Right ventricle myocardium superior (tissue), 1 donor: ENCODE data around the gene SYTL5. TPM values are rescaled to one million over a fixed set of nuclear protein-coding genes. Genes with fewer than 3 reads are reported as not detected.

Experiments
- ATAC-seq: fragments of 200-7000 bp; cut with Tn5 transposase; one replicate; pipeline ENCODE4 v1.9.1; 2020; ENCODE audit warnings: mild to moderate bottlenecking; ENCODE audit not compliant: poor library complexity
- DNase-seq: peaks from one replicate; pipeline ENCODE4 v3.0.0-alpha.2; 2020
- intact Hi-C: fragments of 100-400 bp; cut with DNase I; formaldehyde crosslinking; loops from one replicate; pipeline ENCODE4 v1.11.2; 2022
- total RNA-seq: library from RNA; stranded (reverse); fragmentation: NEBNext Ultra II Directional; extraction: Animal tissue kit (Norgen Biotek cat#: 25700); gene quantifications from one replicate; pipeline ENCODE4 v1.2.1, GENCODE V29; 2021
- donor health status: DM: no; HTN: yes; CAD: no; lungs with severe emphysema.

SYTL5 gene
- total RNA-seq, 1 donor from 2014 or later: not detected

DNA sequence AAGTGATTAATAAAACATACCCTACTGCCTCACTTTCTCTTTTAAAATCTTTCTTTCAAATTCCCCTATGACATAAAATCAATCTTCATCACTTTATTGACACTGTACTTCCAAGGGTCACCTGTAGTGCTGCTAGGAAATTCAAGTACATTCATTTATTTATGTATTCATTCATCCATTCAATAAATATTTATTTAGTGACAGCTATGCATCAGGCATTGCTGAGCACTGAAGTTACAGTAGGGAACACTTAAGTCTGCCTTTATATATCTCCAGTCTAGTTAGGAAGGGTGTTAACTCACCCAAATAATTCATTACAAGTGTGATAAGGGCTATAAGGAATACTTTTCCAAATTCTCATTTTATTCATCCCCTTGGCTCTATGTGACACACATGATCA, 2.3 kb downstream of the SYTL5 start:
- ATAC-seq (no peak), DNase-seq (no peak)
- intact Hi-C loops: no loop called here

DNA sequence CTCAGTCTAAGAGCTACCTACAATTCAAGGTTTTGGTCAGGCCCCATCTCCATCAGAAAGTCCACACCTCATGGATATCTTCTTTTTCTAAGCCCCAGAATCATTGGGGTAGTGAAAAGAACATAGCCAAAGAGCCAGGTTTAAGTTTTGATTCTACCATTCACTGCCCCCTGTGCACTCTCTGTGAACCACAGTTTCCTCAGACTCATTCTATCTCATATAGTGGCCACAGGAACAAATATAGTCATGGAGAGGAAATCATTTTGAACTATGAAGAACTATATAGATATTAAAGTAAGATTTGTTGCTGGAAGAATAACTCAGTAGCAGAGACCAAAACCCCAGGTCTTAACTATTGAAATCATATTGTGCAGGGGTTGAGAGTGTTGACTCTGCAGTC, 3.3 kb downstream of the SYTL5 start:
- ATAC-seq: no peak
- intact Hi-C loops: no loop called here
- no peak for DNase-seq

DNA sequence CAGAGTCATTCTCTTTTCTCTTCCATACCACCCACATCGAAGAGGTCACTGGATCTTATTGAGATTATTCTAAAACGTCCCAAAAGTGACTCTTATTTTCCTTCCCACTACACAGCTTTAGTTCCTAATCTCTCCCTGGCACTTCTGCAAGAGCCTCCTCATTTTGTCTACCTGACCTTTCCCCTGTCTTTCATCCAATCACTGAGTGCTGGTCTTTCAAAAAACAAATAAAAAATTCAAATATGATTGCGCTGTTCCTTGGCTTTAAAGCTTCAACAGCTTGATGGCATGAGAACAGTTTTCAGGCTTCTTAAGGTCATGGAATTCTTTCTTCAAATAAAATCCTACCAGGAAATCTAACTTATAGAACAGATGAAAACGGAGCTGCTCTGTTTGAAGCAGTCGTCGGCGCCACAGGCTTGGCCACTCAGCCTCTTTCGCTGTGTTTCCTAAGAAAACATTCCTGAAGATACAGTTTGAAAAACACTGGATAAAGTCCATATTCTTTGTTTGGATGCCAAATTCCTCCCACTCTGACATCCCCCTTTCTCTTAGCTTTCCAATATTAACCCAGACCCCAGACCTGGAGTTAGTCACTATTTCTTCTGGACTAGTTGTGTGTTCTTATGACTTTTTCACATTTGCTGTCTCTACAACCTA, 12.5 kb downstream of the SYTL5 start:
- no peak for DNase-seq
- ATAC-seq: no peak
- intact Hi-C loops: no loop called here

DNA sequence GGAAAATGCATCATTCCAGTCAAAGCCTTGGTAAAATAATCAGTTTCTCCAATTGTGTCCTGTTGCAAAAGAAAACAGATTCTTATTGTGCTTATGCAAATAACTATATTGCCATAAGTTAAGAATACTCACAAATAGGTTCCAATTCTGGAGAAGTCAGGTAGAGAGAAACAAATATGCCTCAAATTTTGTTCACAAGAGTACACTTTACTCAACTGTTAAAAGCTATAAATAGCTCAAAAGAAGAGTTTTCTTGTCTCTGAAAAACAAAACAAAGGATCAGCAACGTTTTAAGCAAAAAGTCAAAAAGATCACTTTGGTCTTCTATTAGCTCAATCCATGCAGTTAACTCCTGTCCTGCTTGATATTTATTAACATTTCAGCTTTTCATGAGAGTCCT, 21.9 kb downstream of the SYTL5 start:
- intact Hi-C loops: no loop called here
- ATAC-seq (no peak), DNase-seq (no peak)

DNA sequence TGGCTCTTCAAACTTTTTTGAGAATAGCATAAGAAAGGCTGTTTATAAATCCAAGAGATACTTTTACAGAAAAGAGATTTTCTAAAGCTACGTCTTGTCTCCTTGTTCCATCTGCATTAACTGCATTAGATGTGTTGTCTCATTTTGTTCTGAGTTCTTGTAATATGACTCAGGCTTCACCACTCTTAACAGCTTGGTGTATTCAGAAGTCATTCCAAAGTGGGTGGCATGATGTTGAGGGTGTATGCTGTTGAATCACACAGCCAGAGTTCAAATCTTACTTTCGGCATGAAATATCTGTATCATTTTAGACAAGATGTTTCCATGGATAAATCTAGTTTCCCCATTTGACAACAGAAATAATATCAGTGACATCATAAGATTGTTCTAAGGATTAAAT, 30.1 kb downstream of the SYTL5 start:
- intact Hi-C loops: no loop called here
- ATAC-seq (no peak), DNase-seq (no peak)

DNA sequence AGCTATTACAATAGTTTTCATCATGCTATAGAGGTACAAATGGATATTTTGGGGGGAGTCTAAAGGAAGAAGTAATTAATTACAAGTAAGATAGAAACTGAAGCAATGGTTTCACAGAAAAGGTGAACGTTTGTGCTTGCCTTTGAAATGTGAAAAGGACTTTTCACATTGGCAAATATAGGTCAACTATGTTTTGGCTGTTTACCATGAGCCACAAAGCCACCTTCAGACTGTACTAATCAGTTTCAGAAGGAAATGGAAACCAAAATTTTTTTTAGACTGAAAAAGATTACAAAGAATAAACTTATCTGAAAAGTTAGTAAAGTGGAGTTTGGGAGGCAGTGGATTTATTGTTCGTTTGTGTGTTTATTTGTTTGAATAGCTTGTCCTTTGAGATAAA, 32.1 kb downstream of the SYTL5 start:
- intact Hi-C loops: no loop called here
- DNase-seq: no peak
- ATAC-seq: no peak

DNA sequence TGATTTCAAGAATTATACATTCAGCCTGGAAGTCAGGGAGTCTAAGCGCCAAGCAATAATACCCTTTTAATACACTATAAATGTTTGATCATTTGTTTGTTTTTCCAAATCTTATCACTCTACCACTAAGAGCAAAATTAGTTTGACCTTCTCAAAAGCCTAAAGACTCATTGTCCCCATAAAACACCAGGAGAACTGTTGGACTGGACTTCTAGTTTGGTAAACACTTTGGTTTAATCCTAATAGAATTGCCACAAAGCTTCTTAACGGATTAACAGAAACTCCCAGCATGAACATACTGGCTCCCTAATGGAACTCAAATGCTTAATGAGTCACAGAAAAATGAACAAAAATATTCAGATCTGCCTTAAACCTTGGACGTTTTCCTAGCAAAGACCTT, 34.9 kb downstream of the SYTL5 start:
- intact Hi-C loops: no loop called here
- DNase-seq: no peak
- ATAC-seq: no peak

DNA sequence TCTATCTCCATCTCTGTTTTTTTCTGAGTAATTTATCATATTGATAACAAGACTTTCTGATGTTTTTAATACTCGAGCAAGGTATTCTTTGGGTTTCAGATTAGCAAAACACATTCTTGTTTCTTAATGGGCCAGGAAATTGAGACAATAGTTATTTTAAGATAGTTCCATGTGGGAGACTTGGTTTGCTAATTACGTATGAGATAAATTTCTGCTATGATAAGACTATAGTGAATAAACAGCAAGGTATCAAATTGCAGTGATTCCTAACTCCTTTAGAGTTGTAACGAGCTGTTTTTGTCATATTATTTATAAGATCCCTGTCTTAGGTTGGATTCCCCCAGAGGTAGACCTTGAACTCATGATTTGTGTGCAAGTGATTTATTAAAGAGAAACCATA, 38.3 kb downstream of the SYTL5 start:
- DNase-seq (no peak), ATAC-seq (no peak)
- intact Hi-C loops: no loop called here

DNA sequence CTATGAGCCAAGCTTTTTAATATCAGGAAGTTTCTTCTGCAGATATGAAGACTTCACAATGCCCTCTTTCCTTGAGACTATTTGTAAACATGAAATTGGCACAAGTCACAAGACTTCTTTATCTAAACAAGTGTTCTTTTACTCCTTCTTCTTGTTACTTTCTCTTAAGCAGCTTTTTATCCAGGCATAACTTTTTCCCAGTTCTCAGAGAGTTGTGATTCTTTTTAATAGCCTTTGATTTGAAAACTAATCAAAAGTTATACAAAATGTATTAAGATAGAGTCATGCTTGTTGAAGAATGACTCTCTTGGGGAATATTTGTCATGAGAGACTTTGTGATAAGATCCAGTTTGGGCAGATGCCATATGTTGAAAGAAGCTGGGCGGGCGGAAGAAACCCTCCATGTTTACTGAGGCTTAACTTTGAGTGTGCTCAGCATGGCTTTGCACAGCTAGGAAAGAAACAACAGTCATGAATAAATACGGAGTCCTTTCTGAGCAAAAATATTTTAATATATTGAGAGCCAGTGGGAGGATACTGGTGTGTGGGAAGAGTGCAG, 39.3 kb downstream of the SYTL5 start:
- intact Hi-C loops: no loop called here
- DNase-seq (no peak), ATAC-seq (no peak)

DNA sequence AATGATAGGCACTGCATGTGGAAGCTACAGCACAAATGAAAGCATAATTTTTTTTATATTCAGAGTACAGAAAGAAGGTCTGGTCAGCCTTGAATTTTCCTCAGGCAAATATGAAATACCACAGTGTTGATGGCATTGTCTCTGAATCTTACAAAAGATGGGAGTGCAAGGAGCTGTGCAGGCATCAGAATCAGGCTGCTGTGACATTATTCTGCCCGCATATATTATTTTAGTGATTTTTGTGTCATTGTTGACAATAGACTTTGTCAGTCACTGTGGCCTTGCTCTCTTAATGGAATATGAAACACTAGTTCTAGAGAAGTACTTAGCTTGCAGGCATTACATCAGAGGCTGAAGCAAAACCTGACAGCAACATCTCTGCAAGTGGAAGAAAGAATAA, 42.5 kb downstream of the SYTL5 start:
- DNase-seq (no peak), ATAC-seq (no peak)
- intact Hi-C loops: no loop called here

DNA sequence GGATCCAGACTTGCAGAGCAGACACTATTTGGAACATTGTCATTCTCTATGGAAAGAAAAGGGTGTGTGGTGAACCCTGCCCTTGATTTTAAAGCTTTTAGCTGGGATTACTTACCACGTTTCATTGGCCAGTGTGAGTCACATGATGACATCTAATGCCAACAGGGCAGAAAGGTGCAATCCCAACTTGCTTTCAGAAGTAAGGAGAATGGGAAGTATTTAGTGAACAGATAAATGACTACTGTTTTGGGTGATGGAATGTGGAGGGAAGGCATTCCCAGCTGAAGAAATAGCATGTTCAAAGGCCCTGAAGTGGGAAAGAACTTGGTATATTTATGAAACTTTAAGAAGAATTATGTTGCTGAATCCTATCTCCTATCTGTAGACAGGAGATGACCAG, 44.5 kb downstream of the SYTL5 start:
- intact Hi-C loops: no loop called here
- DNase-seq (no peak), ATAC-seq (no peak)

DNA sequence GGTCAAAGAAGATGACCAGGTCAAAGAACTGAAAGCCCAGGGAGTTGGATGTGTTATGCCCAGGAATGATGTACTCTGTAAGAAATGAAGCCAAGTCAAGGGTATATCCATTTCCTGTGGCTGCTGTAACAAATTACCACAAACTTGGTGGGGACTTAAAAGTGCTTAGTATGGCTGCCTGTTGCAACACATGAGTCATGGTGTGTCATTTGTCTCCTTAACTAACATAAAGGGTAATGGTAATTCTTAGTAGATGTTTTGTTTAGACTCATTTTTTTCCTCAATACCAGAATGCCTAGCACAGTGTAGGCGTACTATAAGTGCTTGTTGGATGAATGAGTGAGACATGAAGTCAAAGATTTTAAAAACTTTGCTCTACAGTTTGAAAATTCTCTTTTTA, 45.7 kb downstream of the SYTL5 start:
- intact Hi-C loops: no loop called here
- DNase-seq (no peak), ATAC-seq (no peak)

DNA sequence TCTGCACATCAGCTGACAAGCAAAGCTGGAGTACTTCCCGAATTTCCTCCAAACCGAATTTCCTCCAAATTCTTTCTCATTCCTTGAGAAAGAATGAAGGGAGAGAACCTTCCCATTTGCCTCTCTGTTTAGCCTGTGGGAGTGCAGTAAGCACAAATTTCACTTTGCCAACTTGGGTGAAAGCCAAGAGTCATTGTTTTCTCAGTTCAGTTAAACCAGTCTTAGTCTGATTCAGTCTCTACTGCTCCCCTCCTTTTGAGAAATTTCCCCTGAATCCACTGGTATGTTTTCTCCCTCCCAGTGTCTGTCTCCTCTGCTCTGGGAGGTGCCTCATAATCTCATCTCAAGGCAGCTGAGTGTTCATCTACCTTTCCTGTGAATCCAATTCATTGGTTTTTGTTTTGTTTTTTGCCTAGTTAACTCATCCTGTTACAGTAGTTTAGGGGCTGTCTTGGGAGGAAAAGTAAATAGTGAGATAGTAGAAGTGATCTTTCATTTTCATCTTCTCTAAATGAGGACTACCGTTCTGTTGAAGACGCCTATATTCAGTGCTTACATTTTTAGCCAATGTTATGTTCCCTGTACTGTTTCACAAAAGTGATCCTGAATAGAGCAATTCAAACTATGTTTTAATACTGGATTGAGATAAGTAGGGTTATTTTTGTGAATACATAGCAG, 49.0 kb downstream of the SYTL5 start:
- intact Hi-C loops: no loop called here
- ATAC-seq: no peak
- no peak for DNase-seq

DNA sequence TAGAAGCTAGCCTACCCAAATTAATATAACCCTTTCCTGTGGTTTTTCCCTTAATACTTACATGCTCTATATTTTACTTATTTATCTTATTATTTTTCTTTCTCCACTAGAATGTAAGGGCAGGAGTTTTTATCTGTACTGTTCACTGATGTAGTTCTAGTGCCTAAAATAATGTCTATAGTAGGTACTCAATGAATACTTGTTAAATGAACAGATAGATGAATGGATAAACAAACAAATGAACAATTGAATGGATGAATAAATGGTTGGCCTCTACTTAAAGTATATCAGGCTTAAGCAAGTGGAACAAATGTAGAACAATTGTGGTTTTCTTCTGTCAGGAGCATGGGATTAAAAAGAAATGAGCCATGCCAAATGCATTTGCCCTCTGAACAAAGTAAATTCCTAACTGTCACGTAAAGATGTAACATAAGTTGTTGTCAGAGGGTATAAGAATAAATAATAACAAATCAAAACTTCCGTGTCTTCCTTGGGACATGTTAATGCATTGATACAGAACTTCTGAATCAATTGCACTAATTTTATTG, 54.1 kb downstream of the SYTL5 start:
- ATAC-seq (no peak), DNase-seq (no peak)
- intact Hi-C loops: no loop called here

DNA sequence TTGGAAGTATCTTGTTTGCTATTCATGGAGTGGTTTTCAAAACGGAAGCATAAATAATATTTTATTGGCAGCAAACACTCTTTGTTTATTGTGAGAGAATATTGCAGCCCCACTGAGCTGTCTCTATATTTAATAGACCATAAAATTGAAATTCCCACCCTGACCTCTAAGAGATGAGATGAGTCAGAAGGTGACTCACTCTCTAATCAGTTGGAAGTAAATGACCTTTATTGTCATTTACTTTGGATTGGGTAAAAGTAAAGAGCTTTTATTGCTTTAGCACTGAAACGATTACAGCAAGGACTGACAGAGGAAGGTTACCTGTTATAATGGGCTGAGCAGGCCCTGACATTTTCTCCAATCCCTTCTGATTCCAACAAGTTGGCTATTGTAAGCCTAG, 55.0 kb downstream of the SYTL5 start:
- ATAC-seq: no peak
- DNase-seq: no peak
- intact Hi-C loops: no loop called here

DNA sequence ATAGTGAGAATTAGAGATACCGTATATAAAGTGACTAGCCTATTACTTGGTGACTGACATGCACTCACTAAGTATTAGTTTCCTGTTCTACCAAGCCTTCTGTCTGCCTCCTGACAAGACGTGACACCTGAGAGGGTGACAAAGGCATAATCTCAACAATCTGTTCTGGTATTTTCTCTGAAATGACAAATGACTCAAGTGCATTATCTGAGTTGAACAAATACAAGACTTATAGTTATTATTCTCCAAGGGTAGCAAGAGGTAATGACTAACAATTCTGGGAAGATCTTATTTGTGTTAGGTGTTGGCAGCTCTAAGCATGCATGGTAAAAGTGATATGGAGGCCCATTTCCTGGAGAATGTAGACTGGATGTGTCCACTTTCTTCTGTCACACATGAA, 60.6 kb downstream of the SYTL5 start:
- DNase-seq (no peak), ATAC-seq (no peak)
- intact Hi-C loops: no loop called here

DNA sequence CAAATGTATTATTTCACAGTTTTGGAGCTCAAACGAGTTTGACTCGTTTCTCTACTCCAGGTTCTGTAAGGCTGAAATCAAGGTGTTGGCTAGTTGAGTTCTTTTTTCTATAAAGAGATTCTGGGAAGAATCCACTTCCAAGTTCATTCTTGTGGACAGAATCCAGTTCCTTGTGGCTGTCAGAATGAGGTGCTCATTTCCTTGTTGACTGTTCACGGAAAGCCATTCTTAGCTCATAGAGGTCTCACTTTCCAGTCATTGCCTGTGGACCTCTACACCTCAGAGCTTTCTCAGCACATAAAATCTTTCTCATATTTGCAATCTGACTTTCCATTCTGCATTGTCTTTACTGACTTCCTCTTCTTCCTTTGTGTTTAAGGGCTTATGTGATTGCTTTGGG, 62.9 kb downstream of the SYTL5 start:
- no peak for ATAC-seq
- intact Hi-C loops: no loop called here
- DNase-seq: no peak

DNA sequence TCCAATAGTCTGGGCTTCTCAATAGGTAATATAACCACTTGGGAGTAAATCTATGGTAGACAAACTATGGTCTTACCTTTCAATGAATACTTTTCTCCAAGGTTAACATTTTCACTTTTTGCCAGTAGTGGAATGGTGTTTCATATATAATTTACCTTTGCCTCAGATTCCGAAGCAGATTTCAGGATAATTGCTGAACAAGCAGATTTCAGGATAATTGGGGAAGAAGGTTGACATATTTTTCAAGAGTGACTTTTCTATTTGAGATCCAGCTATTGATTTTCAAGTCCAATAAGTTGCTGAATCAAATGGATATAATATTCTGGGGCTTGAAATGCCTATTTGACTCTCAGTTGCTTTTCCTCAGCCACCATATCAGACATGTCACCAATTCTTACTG, 63.6 kb downstream of the SYTL5 start:
- no peak for ATAC-seq
- DNase-seq: no peak
- intact Hi-C loops: no loop called here

DNA sequence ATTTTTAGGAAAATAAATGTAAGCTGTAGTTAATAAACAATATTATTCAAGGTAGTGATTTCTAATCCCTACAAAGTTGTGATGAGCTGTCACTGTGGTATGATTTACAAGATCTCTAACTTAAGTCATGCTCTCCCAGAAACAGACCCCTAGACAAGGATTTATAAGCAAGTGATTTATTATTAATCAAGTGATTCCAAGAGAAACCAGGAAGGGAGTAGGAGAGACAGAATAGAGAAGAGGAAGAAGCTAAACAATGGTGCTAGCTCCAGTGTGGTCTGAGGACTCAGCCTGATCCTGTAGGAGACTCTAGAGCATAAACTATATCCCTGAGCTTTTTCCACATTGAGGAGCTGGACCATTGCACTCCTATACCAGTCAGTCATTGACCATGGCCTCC, 73.1 kb downstream of the SYTL5 start:
- intact Hi-C loops: no loop called here
- DNase-seq: no peak
- no peak for ATAC-seq

DNA sequence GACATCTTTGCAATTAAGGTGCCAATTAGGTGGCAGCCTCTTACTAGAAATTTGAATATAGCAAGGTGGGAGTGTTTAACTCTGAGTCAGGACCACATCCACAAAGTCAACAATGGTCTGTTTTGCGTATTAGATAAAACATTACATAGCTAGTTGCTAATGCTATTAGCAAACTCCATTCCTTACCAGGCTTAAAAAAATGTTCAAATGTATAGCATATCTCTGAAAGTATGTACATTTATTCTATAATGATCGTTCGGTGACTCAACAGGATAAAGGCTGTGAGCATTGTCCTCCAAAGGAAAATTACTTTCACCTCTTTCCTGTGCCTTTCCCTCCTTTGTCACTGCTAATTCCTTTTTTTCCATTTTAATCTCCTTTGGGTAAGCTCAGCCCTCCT, 74.5 kb downstream of the SYTL5 start:
- DNase-seq (no peak), ATAC-seq (no peak)
- intact Hi-C loops: no loop called here
